WERI-Rb-1 (cell line): ENCODE results near the gene MAP4.

Experiments used
- DNase-seq: peaks from one replicate; pipeline ENCODE4 v3.0.0-alpha.2; 2020
- H3K27ac ChIP-seq: fragments of 250-450 bp; sonication (Bioruptor Pico); 2 replicates; pipeline ENCODE4 v1.5.1; 2020; ENCODE audit warnings: mild to moderate bottlenecking, moderate library complexity
- H3K27me3 ChIP-seq: fragments of 250-450 bp; sonication (Bioruptor Pico); 2 replicates; pipeline ENCODE4 v1.5.1; 2021; ENCODE audit warnings: mild to moderate bottlenecking, low read depth, moderate library complexity; ENCODE audit not compliant: insufficient read depth, severe bottlenecking
- H3K36me3 ChIP-seq: fragments of 250-450 bp; sonication (Bioruptor Pico); 2 replicates; pipeline ENCODE4 v1.5.1; 2020; ENCODE audit warnings: mild to moderate bottlenecking, moderate library complexity
- H3K4me3 ChIP-seq: 2 replicates; pipeline ENCODE4 v1.5.1; 2011; ENCODE audit warnings: low read depth, mild to moderate bottlenecking, control low read depth, low read length
- H3K9me3 ChIP-seq: fragments of 250-450 bp; sonication (Bioruptor Pico); 2 replicates; pipeline ENCODE4 v1.5.1; 2021; ENCODE audit warnings: mild to moderate bottlenecking, moderate library complexity; ENCODE audit not compliant: severe bottlenecking
- TF ChIP-seq, protein P1 (sequence below): IDR thresholded peaks from 2 replicates; pipeline ENCODE4 v1.5.1; 2011; ENCODE audit warnings: low read depth, mild to moderate bottlenecking, control low read depth, inconsistent platforms, low read length

Gene MAP4

DNA sequence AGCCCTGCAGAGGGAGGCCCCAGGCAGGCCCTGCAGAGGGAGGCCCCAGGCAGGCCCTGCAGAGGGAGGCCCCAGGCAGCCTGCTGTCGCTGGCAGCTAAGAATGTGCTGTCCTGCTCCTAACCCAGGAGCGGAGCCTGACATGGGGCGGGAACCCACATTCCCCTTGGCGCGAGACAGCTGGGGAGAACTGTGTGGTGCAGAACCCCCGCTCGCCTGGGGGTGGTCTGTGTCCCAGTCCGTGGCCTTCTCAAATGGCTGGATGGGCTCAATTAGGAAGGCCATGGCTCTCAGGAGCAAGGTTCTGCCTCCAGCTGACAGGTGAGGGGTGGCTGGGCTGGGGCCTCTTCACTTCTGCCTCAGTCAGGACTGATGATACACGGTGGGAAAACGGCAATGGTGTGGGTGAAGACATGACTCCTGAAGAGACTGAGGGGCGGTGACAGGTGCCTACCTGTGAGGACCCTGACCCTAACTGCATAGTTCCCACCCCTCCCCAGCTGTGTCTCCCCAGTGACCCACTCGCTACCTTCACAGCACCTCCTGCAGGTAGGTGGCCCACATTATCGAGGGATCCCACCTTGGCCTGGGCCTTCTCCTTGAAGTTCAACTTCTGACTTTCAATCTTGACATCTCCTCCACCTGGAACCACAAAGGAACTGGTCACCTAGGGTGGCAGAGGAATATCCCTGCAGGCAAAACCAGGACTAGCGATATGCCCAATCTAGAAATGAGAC lies 161.3 kb downstream of the MAP4 start:
- Histone ChIP-seq H3K36me3 (peaks cover 63% of the 10 kb centered on the region), H3K27ac (no peak overlapping the region), H3K27me3 (no peaks in the 10 kb centered on the region), H3K4me3 (no peak overlapping the region), H3K9me3 (no peaks in the 10 kb centered on the region)
- TF ChIP-seq, protein P1, sequence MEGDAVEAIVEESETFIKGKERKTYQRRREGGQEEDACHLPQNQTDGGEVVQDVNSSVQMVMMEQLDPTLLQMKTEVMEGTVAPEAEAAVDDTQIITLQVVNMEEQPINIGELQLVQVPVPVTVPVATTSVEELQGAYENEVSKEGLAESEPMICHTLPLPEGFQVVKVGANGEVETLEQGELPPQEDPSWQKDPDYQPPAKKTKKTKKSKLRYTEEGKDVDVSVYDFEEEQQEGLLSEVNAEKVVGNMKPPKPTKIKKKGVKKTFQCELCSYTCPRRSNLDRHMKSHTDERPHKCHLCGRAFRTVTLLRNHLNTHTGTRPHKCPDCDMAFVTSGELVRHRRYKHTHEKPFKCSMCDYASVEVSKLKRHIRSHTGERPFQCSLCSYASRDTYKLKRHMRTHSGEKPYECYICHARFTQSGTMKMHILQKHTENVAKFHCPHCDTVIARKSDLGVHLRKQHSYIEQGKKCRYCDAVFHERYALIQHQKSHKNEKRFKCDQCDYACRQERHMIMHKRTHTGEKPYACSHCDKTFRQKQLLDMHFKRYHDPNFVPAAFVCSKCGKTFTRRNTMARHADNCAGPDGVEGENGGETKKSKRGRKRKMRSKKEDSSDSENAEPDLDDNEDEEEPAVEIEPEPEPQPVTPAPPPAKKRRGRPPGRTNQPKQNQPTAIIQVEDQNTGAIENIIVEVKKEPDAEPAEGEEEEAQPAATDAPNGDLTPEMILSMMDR = peak; percentile 31; the same call in 1 of the 2 replicates
- no peak for DNase-seq

DNA sequence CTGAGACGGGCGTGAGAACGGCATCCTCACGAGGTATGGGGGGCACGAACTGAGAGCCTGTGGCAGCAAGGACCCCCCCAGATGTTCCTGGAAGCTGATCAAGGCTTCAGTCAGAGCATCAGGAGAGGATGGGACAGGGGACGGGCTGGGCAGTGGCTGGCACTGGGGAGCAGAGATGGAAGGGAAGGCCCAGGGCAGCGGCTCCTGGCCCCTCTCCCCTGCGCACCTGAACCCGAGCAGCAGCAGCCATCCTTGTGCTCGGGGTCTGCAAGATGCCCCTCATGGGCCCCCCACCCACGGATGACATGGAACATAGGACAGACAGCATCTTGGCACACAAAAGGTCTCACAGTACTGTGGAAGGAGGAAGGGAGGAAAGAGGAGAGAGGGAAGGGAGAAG lies 161.9 kb downstream of the MAP4 start:
- H3K9me3 ChIP-seq = no peaks in the 10 kb centered on the region
- no peak overlapping the region for H3K27ac ChIP-seq
- H3K4me3 ChIP-seq = no peak overlapping the region
- TF ChIP-seq, protein P1 = no peak
- H3K27me3 ChIP-seq = no peaks in the 10 kb centered on the region
- DNase-seq = no peak
- peaks cover 69% of the 10 kb centered on the region for H3K36me3 ChIP-seq

DNA sequence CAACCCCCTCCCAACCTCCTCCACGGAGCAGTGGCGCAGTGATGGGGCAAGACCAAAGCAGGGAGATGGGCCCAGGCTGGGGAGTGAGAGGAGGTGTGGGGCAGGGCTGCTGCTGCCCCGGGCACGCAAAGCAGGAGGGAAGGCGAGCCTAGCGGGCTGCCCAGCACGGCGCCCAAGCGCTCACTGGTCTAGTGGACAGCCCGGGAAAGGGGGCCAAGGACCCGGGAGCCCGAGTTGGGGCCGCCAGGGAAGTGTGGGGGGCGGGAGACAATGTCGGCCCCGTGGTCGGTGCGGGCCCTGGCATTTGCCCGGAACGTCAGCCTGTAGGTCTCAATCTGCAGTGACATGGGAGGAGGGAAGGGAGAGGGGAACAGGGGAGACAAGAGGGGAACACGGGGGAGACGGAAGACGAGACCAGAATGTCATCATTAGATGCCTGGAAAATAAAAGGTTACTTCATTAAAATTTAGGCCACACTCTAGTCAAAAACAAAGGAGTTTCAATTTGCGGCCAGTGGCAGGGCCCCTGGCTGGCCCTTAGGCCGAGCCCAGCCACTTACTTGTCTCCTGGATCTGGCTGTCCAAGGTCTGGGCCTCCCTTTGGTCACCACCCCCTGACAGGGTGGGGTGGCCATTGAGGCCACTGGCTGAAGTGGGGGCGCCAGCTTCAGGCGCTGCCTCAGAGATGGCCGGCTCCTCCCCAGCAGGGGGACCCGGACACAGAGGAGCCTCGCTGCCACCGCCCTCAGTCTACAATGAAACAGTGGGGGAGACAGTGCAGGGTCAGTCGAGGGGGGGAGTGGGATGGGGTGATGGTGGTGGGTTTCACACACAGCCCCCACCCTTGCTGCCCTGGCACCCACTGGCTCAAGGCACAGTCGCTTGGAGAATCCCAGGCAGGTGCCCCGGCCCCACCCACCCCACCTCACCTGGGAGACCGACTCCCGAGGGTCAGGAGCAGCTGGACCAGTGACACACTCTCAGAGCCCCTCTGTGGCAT lies 163.3 kb downstream of the MAP4 start:
- DNase-seq = no peak
- Histone ChIP-seq H3K27me3 (no peaks in the 10 kb centered on the region), H3K4me3 (no peak overlapping the region), H3K9me3 (no peaks in the 10 kb centered on the region), H3K36me3 (peaks cover 83% of the 10 kb centered on the region), H3K27ac (no peak overlapping the region)
- TF ChIP-seq, protein P1 = peak; percentile 16; the same call in 1 of the 2 replicates

DNA sequence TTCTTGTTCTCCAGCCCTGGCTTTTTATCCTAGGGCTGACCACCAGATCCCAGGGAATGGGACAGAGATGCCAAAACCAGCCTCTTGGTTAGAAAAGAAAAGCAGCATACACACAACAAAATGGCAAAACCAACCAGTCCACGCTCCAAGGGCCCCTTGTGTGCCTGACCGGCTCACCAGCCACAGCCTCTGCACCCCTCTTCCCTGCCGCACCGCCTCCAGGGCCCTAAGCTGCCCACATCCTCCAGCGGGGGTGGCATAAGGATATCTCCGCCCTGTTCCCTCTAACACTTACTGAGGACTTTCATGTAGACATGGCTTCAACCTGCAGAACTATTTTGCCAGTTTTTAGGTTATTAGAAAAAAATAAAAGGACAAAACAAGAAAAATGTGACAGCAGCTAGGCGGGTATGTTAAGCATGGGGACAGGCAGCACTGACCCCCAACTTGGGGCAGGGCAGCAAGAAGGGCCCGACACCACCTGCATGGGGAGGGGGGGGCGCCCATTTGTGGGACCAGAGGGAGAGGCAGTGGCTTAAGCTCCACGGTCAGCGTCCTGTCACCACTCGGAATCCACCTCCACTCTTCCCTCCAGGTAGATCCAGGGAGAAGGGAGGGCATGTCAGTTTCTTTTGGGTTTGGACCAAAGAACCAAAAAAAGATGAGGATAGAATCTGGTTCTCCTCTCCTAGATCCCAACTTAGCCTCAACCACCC lies 164.2 kb downstream of the MAP4 start:
- Histone ChIP-seq H3K4me3 (no peak overlapping the region), H3K27me3 (no peaks in the 10 kb centered on the region), H3K27ac (no peak overlapping the region), H3K9me3 (no peaks in the 10 kb centered on the region), H3K36me3 (peaks cover 88% of the 10 kb centered on the region)
- TF ChIP-seq, protein P1 = no peak
- no peak for DNase-seq

DNA sequence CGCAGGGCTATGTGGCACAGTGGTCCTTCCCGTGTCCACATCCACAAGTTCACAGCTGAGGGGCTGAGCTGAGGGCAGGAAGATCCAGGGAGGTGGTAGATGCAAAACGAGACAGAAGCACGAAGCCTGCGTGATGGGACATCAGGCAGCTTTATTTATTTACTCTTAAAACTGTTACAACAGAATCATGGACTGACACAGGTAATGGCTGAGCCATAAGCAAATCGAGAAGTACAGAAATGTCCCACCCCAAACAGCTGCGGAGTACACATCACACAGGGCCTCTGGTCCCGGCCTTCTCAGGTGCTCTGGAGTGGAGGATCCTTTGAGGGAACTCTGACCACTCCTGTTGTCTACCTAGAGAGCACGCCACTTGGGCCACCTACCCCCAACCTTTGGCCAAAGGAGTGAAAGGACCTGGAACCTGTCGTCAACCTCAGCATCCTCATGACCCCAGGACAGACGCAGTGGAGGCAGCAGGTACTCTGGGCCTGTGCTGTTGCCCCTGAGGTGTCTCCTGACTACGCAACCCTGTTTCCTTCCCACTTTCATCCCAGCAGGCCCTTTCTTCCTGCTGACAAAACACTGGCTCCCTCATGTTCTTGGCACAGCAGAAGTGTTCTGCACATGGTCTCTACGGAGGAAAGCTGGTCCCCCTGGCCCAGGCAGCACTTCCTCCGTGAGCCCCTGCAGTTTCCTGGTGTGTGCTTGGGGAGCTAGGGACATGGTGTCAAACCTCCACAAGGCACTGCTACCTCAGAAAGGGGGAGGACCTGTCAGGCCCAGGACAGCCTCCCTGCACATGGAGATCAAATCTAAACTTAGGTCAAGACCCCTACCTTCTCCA lies 165.4 kb downstream of the MAP4 start:
- peaks cover 92% of the 10 kb centered on the region for H3K36me3 ChIP-seq

More for the DNA sequence above, 165.4 kb downstream of the MAP4 start:
- TF ChIP-seq, protein P1 = no peak
- no peak overlapping the region for H3K4me3 ChIP-seq
- H3K9me3 ChIP-seq = no peaks in the 10 kb centered on the region
- no peaks in the 10 kb centered on the region for H3K27me3 ChIP-seq
- DNase-seq = no peak
- no peak overlapping the region for H3K27ac ChIP-seq
